ENCODE results near the gene CCNY.

Gene CCNY

DNA sequence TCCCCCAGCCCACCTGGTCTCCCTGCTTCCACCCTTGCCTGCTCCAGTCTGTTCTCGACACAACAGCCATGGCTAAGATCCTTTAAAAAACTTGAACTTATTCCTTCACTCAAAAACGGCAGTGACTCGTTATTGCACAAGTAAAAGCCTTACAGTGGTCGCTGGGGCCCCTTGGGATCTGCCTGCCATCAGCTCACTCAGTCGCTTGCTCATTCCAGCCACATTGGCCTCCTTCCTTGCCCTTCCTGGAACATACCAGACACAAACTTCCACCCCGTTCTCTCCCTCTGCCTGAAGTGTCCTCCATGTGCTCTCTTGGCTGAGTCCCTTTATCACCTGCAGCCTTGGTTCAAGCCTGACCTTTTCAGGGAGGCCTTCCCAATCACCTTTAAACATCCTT lies 4.7 kb downstream of the CCNY start:
- TF ChIP-seq SIN3A (IDR thresholded peaks at IDR 0.05; ENCODE audit: borderline replicate concordance, insufficient read depth, low read length) (no peak), TAF1 (IDR thresholded peaks at IDR 0.05; ENCODE audit: borderline replicate concordance, insufficient read depth, low read length) (no peak), FOXP2 (optimal IDR thresholded peaks at IDR 0.05; ENCODE audit: borderline replicate concordance, extremely low read depth, extremely low read length, insufficient read depth) (no peak), POLR2AphosphoS5 (IDR thresholded peaks at IDR 0.05; ENCODE audit: low read depth, low read length) (no peak)
- TF ChIP-seq, protein P1, sequence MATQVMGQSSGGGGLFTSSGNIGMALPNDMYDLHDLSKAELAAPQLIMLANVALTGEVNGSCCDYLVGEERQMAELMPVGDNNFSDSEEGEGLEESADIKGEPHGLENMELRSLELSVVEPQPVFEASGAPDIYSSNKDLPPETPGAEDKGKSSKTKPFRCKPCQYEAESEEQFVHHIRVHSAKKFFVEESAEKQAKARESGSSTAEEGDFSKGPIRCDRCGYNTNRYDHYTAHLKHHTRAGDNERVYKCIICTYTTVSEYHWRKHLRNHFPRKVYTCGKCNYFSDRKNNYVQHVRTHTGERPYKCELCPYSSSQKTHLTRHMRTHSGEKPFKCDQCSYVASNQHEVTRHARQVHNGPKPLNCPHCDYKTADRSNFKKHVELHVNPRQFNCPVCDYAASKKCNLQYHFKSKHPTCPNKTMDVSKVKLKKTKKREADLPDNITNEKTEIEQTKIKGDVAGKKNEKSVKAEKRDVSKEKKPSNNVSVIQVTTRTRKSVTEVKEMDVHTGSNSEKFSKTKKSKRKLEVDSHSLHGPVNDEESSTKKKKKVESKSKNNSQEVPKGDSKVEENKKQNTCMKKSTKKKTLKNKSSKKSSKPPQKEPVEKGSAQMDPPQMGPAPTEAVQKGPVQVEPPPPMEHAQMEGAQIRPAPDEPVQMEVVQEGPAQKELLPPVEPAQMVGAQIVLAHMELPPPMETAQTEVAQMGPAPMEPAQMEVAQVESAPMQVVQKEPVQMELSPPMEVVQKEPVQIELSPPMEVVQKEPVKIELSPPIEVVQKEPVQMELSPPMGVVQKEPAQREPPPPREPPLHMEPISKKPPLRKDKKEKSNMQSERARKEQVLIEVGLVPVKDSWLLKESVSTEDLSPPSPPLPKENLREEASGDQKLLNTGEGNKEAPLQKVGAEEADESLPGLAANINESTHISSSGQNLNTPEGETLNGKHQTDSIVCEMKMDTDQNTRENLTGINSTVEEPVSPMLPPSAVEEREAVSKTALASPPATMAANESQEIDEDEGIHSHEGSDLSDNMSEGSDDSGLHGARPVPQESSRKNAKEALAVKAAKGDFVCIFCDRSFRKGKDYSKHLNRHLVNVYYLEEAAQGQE (IDR thresholded peaks at IDR 0.05; ENCODE audit: insufficient read depth in 1 of 2, low read depth in 2 of 2, low read length in 2 of 2): no peak

DNA sequence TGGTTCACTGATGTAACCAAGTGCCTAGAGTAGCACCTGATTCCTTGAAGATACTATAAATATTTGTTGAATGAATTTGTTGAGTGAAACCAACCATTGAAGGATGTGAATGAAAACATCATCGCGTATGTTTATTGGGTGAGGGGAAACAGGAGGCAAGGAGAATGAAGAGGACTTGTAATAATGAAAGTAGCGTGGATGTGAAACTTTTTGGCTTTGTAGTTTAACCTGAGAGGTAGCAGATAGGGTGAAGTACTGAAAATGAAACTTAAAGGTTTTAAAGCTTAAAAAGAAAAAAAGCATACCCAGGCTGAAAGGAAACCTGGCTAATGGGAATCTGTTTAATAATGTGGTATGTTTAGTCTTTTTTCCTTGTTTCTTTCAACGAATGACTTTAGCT lies 5.2 kb downstream of the CCNY start:
- TF ChIP-seq TAF1 (IDR thresholded peaks at IDR 0.05; ENCODE audit: borderline replicate concordance, insufficient read depth, low read length) (no peak), FOXP2 (optimal IDR thresholded peaks at IDR 0.05; ENCODE audit: borderline replicate concordance, extremely low read depth, extremely low read length, insufficient read depth) (no peak), SIN3A (IDR thresholded peaks at IDR 0.05; ENCODE audit: borderline replicate concordance, insufficient read depth, low read length) (no peak), POLR2AphosphoS5 (IDR thresholded peaks at IDR 0.05; ENCODE audit: low read depth, low read length) (no peak)
- TF ChIP-seq, protein P1 (IDR thresholded peaks at IDR 0.05; ENCODE audit: insufficient read depth in 1 of 2, low read depth in 2 of 2, low read length in 2 of 2): no peak

DNA sequence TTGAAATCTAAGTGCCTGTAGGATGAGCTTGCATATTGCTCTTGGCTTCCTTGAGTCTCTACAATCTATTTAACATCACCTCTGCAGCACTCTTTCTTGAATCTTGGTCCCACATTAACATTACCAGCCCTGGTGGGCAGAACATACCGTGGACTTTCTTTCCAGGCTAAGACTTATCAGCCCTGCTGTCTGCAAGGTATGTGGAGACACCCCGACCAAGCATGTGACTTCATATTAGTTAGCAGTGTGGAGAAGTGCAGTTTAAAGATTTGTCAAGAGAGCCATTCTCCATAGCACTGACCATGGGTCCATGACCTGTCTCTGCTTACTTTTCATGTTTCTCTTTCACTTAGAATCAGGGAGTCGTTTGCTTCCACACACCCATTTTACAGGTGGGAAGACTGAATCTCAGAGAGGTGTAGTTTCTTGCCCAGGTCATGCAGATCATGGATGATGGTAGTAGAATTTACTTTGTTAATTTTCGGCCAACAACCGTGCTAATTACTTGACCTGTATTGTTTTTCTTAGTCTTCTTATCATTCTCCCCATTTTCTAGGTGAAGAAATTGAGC lies 6.0 kb downstream of the CCNY start:
- TF ChIP-seq FOXP2 (optimal IDR thresholded peaks at IDR 0.05; ENCODE audit: borderline replicate concordance, extremely low read depth, extremely low read length, insufficient read depth): no peak
- TF ChIP-seq TAF1 (IDR thresholded peaks at IDR 0.05; ENCODE audit: borderline replicate concordance, insufficient read depth, low read length): no peak
- TF ChIP-seq, protein P1 (IDR thresholded peaks at IDR 0.05; ENCODE audit: insufficient read depth in 1 of 2, low read depth in 2 of 2, low read length in 2 of 2): no peak
- no peak for TF ChIP-seq POLR2AphosphoS5 (IDR thresholded peaks at IDR 0.05; ENCODE audit: low read depth, low read length)
- TF ChIP-seq SIN3A (IDR thresholded peaks at IDR 0.05; ENCODE audit: borderline replicate concordance, insufficient read depth, low read length): no peak

DNA sequence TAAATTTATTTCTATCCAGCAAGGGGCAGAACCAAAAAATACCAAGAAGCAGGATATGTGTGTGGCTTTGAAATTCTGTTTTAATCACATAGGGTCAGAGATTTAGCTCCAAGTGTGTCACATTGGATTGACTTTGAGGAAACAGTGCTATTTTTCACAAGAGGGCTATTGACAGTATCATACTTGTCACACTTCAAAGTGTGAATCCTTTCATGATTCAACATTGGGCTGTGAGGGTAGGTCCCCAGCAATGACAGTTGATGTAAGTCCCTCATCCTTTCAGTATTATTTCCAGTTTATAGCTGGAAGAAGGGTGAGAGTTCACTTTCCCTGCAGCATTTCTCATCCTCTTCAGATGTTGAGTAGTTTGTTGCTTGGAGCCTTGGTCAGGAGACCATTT lies 7.4 kb downstream of the CCNY start:
- TF ChIP-seq, protein P1 (IDR thresholded peaks at IDR 0.05; ENCODE audit: insufficient read depth in 1 of 2, low read depth in 2 of 2, low read length in 2 of 2): no peak
- TF ChIP-seq FOXP2 (optimal IDR thresholded peaks at IDR 0.05; ENCODE audit: borderline replicate concordance, extremely low read depth, extremely low read length, insufficient read depth) (no peak), POLR2AphosphoS5 (IDR thresholded peaks at IDR 0.05; ENCODE audit: low read depth, low read length) (no peak), TAF1 (IDR thresholded peaks at IDR 0.05; ENCODE audit: borderline replicate concordance, insufficient read depth, low read length) (no peak), SIN3A (IDR thresholded peaks at IDR 0.05; ENCODE audit: borderline replicate concordance, insufficient read depth, low read length) (no peak)

DNA sequence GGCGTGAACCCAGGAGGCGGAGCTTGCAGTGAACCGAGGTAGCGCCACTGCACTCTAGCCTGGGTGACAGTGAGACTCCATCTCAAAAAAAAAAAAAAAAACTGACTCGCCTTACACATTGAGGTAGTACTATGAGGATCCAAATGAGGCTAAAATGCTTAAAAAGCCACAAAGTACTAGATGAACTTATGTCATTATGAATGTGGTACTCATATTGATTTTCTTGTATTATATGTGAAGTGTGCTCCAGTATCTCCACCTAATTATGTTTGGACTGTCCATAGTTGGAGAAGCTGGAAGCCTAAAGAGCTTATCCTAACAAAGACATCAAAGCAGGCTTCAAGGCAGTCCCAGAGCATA lies 9.1 kb downstream of the CCNY start:
- TF ChIP-seq TAF1 (IDR thresholded peaks at IDR 0.05; ENCODE audit: borderline replicate concordance, insufficient read depth, low read length) (no peak), POLR2AphosphoS5 (IDR thresholded peaks at IDR 0.05; ENCODE audit: low read depth, low read length) (no peak)
